ENCODE data around the gene TSPAN1.

The TSPAN1 gene

GRCh38 chr1:46166521-46167462 lies 8.1 kb upstream of the TSPAN1 start:
- no peaks in the 10 kb centered on the region for H3K9me3 ChIP-seq
- no peak for TF ChIP-seq CTCF (IDR thresholded peaks at IDR 0.05; ENCODE audit: low read depth, low read length)
- no peaks in the 10 kb centered on the region for H3K36me3 ChIP-seq
- DNase-seq = no peak
- no peak overlapping the region for H3K4me3 ChIP-seq (ENCODE audit: low read depth, low read length)
- H3K4me1 ChIP-seq = no peaks in the 10 kb centered on the region
- H3K27me3 ChIP-seq = no peaks in the 10 kb centered on the region

GRCh38 chr1:46168477-46168876 lies 6.4 kb upstream of the TSPAN1 start:
- Histone ChIP-seq H3K4me3 (ENCODE audit: low read depth, low read length) (no peak overlapping the region), H3K4me1 (no peaks in the 10 kb centered on the region), H3K27me3 (no peaks in the 10 kb centered on the region), H3K9me3 (no peaks in the 10 kb centered on the region), H3K36me3 (no peaks in the 10 kb centered on the region)
- TF ChIP-seq CTCF (IDR thresholded peaks at IDR 0.05; ENCODE audit: low read depth, low read length) = no peak
- DNase-seq = no peak

- no peak overlapping the region for H3K4me3 ChIP-seq (ENCODE audit: low read depth, low read length)
- no peaks in the 10 kb centered on the region for H3K36me3 ChIP-seq
- no peaks in the 10 kb centered on the region for H3K4me1 ChIP-seq
- no peaks in the 10 kb centered on the region for H3K27me3 ChIP-seq
- DNase-seq = no peak
- no peak for TF ChIP-seq CTCF (IDR thresholded peaks at IDR 0.05; ENCODE audit: low read depth, low read length)
- H3K9me3 ChIP-seq = no peaks in the 10 kb centered on the region
These were observed 5.0 kb upstream of the TSPAN1 start for GRCh38 chr1:46169811-46170454.

GRCh38 chr1:46171351-46171750 lies 3.5 kb upstream of the TSPAN1 start:
- H3K27me3 ChIP-seq = no peaks in the 10 kb centered on the region
- H3K9me3 ChIP-seq = no peaks in the 10 kb centered on the region
- DNase-seq = no peak
- H3K4me3 ChIP-seq (ENCODE audit: low read depth, low read length) = no peak overlapping the region
- H3K4me1 ChIP-seq = no peaks in the 10 kb centered on the region
- H3K36me3 ChIP-seq = no peaks in the 10 kb centered on the region
- TF ChIP-seq CTCF (IDR thresholded peaks at IDR 0.05; ENCODE audit: low read depth, low read length) = no peak

- DNase-seq = no peak
- Histone ChIP-seq H3K27me3 (no peaks in the 10 kb centered on the region), H3K4me1 (no peaks in the 10 kb centered on the region), H3K4me3 (ENCODE audit: low read depth, low read length) (no peak overlapping the region), H3K9me3 (no peaks in the 10 kb centered on the region), H3K36me3 (no peaks in the 10 kb centered on the region)
- TF ChIP-seq CTCF (IDR thresholded peaks at IDR 0.05; ENCODE audit: low read depth, low read length) = no peak
These were observed 3.0 kb upstream of the TSPAN1 start for GRCh38 chr1:46171871-46172270.

- TF ChIP-seq CTCF (IDR thresholded peaks at IDR 0.05; ENCODE audit: low read depth, low read length) = no peak
- Histone ChIP-seq H3K27me3 (no peaks in the 10 kb centered on the region), H3K9me3 (no peaks in the 10 kb centered on the region), H3K4me3 (ENCODE audit: low read depth, low read length) (no peak overlapping the region), H3K4me1 (no peaks in the 10 kb centered on the region), H3K36me3 (no peaks in the 10 kb centered on the region)
- no peak for DNase-seq
These were observed 2.6 kb upstream of the TSPAN1 start for GRCh38 chr1:46172321-46172720.

All from BE2C (cell line).